Muscle of leg (tissue), 9 donors: ENCODE measurements around the gene SMYD5. TPM values are rescaled to one million over a fixed set of nuclear protein-coding genes. Genes with fewer than 3 reads are reported as not detected.

Experiments used
- polyA plus RNA-seq, 8 donors: library from polyadenylated mRNA; unstranded; fragments of 120-200 nt; gene quantifications; one replicate each; pipeline versions ENCODE4 v1.2.1 to v1.2.3, GENCODE V29; 2013; ENCODE audit warnings: inconsistent platforms in 1 of 8, low replicate concordance in 1 of 8; ENCODE audit not compliant: insufficient read length in 8 of 8, insufficient read depth in 1 of 8
- total RNA-seq: library from RNA; stranded (reverse); fragments of 120-200 nt; gene quantifications from one replicate; pipeline ENCODE4 v1.2.4, GENCODE V29; 2013

The SMYD5 gene
- total and polyA plus RNA-seq, 9 donors = 26.2 to 35.6 (median 29.6) TPM

Other genes with a start within 250 kb of the SMYD5 start
- gene SFXN5, start 142.5 kb upstream of the SMYD5 start, total RNA-seq = 6.0 TPM
- gene SFXN5, start 142.5 kb upstream of the SMYD5 start, polyA plus RNA-seq = 1 to 10 TPM; 6.0 to 9.0 (median 6.3) TPM
- gene RAB11FIP5, start 101.3 kb upstream of the SMYD5 start, total RNA-seq = 11.0 TPM
- gene RAB11FIP5, start 101.3 kb upstream of the SMYD5 start, polyA plus RNA-seq = 10 to 100 TPM in 7 of 8 donors, 1 to 10 TPM in 1; 9.6 to 18.9 (median 13.8) TPM
- not detected for gene NOTO, start 11.7 kb upstream of the SMYD5 start, total RNA-seq
- under 1 TPM in 5 of 8 donors, not detected in 3; 0.05 to 0.08 (median 0.05) TPM for gene NOTO, start 11.7 kb upstream of the SMYD5 start, polyA plus RNA-seq
- gene PRADC1, start 19.0 kb downstream of the SMYD5 start, total RNA-seq = 41.0 TPM
- 10 to 100 TPM; 26.0 to 37.4 (median 32.6) TPM for gene PRADC1, start 19.0 kb downstream of the SMYD5 start, polyA plus RNA-seq
- gene CCT7, start 20.1 kb downstream of the SMYD5 start, total RNA-seq = 208 TPM
- gene CCT7, start 20.1 kb downstream of the SMYD5 start, polyA plus RNA-seq = 100 to 1,000 TPM; 166 to 211 (median 194) TPM
- gene FBXO41, start 70.2 kb downstream of the SMYD5 start, total RNA-seq = 0.09 TPM
- gene FBXO41, start 70.2 kb downstream of the SMYD5 start, polyA plus RNA-seq = under 1 TPM; 0.20 to 0.40 (median 0.29) TPM
- not detected for gene EGR4, start 79.3 kb downstream of the SMYD5 start, total RNA-seq
- under 1 TPM in 1 of 8 donors, not detected in 7; 0.06 TPM for gene EGR4, start 79.3 kb downstream of the SMYD5 start, polyA plus RNA-seq
- gene ALMS1, start 171.6 kb downstream of the SMYD5 start, total RNA-seq = 25.7 TPM
- gene ALMS1, start 171.6 kb downstream of the SMYD5 start, polyA plus RNA-seq = 10 to 100 TPM; 15.4 to 24.1 (median 20.8) TPM